HG03108 (cell line): ENCODE results near the gene CACNB4.

Experiments
- ATAC-seq: cut with Tn5 transposase; IDR thresholded peaks from one replicate; pipeline ENCODE4 v1.9.1; 2021; ENCODE audit warnings: moderate library complexity; ENCODE audit not compliant: unreplicated experiment

Gene CACNB4

GRCh38 chr2:151872463-151872862 lies 226.4 kb downstream of the CACNB4 start:
- ATAC-seq = no peak

GRCh38 chr2:151869291-151869690 lies 229.6 kb downstream of the CACNB4 start:
- no peak for ATAC-seq

GRCh38 chr2:151862700-151863099 lies 236.1 kb downstream of the CACNB4 start:
- ATAC-seq = peak; percentile 99

- no peak for ATAC-seq
These were observed 237.7 kb downstream of the CACNB4 start for GRCh38 chr2:151861174-151861573.

GRCh38 chr2:151860613-151861146 lies 238.2 kb downstream of the CACNB4 start:
- ATAC-seq = no peak

GRCh38 chr2:151860210-151860609 lies 238.6 kb downstream of the CACNB4 start:
- ATAC-seq = no peak

GRCh38 chr2:151857650-151858049 lies 241.2 kb downstream of the CACNB4 start:
- no peak for ATAC-seq

- ATAC-seq = no peak
These were observed 243.7 kb downstream of the CACNB4 start for GRCh38 chr2:151855111-151855510.

GRCh38 chr2:151853070-151853758 lies 245.6 kb downstream of the CACNB4 start:
- ATAC-seq = no peak

GRCh38 chr2:151852260-151853069 lies 246.4 kb downstream of the CACNB4 start:
- ATAC-seq = no peak

- no peak for ATAC-seq
These were observed 247.1 kb downstream of the CACNB4 start for GRCh38 chr2:151851761-151852160.

GRCh38 chr2:151849413-151850010 lies 249.3 kb downstream of the CACNB4 start:
- ATAC-seq = no peak

- peak; percentile 41 for ATAC-seq
These were observed 253.0 kb downstream of the CACNB4 start for GRCh38 chr2:151845884-151846283.

- ATAC-seq = no peak
These were observed 253.4 kb downstream of the CACNB4 start for GRCh38 chr2:151845481-151845880.

GRCh38 chr2:151844211-151844896 lies 254.5 kb downstream of the CACNB4 start:
- ATAC-seq = no peak

GRCh38 chr2:151843691-151844061 lies 255.2 kb downstream of the CACNB4 start:
- ATAC-seq = no peak

- peak; percentile 30 for ATAC-seq
These were observed 255.8 kb downstream of the CACNB4 start for GRCh38 chr2:151842830-151843690.

GRCh38 chr2:151841047-151841424 lies 257.8 kb downstream of the CACNB4 start:
- ATAC-seq = no peak

- peak; percentile 96 for ATAC-seq
These were observed 258.4 kb downstream of the CACNB4 start for GRCh38 chr2:151840216-151841046.
